ENCODE results near the gene WBP11. TPM values are rescaled to one million over a fixed set of nuclear protein-coding genes. Genes with fewer than 3 reads are reported as not detected.

The WBP11 gene
- total and polyA plus RNA-seq, 2 of the 13 experiments (the other 11 are each of a cell fraction or from before 2014, with no cell fraction given): 7.6 to 31.0 TPM

DNA sequence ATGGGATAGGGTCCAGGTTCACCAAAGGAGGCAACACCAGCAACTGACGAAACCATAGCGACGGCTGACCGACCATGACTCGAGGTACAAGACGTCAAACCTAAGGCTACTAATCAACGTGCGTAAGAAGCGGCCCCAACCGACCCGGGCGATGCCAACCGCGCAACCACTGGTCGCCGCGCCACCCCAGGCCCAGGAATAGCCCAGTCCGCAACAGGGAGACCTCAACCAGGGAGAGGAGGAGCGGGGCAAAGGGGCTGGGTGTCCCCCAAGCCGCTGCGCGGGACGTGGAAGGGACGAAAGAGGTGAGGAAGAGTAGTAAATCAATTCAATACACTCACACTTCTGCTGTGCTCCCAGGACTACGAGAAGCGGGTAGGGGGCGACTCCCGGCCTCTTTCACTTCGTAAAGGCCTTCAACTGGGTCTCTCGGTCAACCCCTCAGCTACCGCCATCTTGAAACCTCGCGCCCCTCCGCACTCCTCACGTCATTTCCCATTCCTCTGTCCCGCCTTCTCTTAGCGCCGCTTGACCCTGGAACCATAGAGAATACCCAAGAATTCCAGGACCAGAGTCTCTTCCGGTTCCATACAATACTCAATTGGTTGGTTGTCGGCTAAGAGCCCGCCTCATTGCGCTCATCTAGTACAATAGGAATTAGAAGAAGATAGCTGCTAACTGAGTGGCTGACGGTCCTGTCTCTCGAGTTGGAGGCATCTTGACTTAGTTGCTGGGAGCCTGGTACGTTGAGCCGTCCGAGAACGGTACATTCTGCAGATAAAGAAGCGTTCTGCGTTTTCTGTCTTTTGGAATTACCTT lies at the start of gene WBP11, which contains the start of gene C12orf60 (continued):
- TF ChIP-seq, protein P1, sequence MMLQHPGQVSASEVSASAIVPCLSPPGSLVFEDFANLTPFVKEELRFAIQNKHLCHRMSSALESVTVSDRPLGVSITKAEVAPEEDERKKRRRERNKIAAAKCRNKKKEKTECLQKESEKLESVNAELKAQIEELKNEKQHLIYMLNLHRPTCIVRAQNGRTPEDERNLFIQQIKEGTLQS (CRISPR knock-in tag; IDR thresholded peaks at IDR 0.05): no peak
- TF ChIP-seq, protein P2, sequence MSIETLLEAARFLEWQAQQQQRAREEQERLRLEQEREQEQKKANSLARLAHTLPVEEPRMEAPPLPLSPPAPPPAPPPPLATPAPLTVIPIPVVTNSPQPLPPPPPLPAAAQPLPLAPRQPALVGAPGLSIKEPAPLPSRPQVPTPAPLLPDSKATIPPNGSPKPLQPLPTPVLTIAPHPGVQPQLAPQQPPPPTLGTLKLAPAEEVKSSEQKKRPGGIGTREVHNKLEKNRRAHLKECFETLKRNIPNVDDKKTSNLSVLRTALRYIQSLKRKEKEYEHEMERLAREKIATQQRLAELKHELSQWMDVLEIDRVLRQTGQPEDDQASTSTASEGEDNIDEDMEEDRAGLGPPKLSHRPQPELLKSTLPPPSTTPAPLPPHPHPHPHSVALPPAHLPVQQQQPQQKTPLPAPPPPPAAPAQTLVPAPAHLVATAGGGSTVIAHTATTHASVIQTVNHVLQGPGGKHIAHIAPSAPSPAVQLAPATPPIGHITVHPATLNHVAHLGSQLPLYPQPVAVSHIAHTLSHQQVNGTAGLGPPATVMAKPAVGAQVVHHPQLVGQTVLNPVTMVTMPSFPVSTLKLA (IDR thresholded peaks at IDR 0.05): no peak
- no peak for TF ChIP-seq NR2F6 (IDR thresholded peaks at IDR 0.05)
- no peak for TF ChIP-seq NR2F6 (CRISPR knock-in tag; IDR thresholded peaks at IDR 0.05)
- TF ChIP-seq, protein P3, sequence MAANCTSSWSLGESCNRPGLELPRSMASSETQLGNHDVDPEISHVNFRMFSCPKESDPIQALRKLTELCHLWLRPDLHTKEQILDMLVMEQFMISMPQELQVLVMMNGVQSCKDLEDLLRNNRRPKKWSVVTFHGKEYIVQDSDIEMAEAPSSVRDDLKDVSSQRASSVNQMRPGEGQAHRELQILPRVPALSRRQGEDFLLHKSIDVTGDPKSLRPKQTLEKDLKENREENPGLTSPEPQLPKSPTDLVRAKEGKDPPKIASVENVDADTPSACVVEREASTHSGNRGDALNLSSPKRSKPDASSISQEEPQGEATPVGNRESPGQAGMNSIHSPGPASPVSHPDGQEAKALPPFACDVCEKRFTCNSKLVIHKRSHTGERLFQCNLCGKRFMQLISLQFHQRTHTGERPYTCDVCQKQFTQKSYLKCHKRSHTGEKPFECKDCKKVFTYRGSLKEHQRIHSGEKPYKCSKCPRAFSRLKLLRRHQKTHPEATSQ (CRISPR knock-in tag; IDR thresholded peaks at IDR 0.05; ENCODE audit: borderline replicate concordance): no peak

DNA sequence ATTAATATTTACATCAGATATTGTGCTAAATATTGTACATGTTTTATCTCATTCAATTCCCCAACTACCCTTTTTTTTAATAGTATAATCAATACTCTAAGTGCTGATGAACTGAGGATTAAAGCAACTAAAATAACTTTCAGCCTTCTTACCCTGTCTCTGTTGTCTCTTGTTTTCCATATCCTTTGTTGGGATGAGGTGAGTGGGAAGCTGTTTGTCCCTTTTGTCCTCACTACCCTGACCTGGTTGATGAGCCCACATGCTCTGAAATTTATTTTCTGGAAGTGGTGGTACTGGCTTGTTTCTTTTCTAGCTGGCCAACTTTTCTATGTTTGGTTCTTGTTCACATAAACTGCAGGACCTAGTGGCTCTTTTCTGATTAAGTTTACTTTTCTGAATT lies 49.6 kb upstream of the WBP11 start:
- no peaks in the 10 kb centered on the region for H3K79me2 ChIP-seq (ENCODE audit: insufficient read depth, low read length)
- H3K4me1 ChIP-seq (ENCODE audit: insufficient read depth, low read length): peaks cover 10% of the 10 kb centered on the region
- H3K9ac ChIP-seq (ENCODE audit: insufficient read depth, low read depth, low read length): no peak overlapping the region
- H3K36me3 ChIP-seq (replicated peaks in 1 of 2; ENCODE audit: control insufficient read depth in 1 of 2, insufficient read depth in 2 of 2, low read length in 2 of 2): no peaks in the 10 kb centered on the region
- H3K27me3 ChIP-seq (ENCODE audit: control insufficient read depth in 1 of 2, insufficient read depth in 2 of 2, low read length in 2 of 2): no peaks in the 10 kb centered on the region
- ChIA-PET CTCF (ENCODE audit: low intra/inter-chr PET ratio, low total read pairs) (no interaction called here), POLR2A (no interaction called here)
- no peak overlapping the region for H3K4me2 ChIP-seq (ENCODE audit: low read depth, low read length)
- ATAC-seq (no peak), FAIRE-seq (no peak), DNase-seq (ENCODE audit: low spot score) (no peak)
- H4K20me1 ChIP-seq (ENCODE audit: insufficient read depth, low read length): no peaks in the 10 kb centered on the region
- no peak overlapping the region for H2AFZ ChIP-seq (ENCODE audit: low read length)
- no TSS peak for BruUV-seq (replicated peaks)
- no peaks in the 10 kb centered on the region for H3K9me3 ChIP-seq (ENCODE audit: low read length)
- no peak overlapping the region for H3K27ac ChIP-seq (ENCODE audit: extremely low read length, insufficient read depth, low read length)
- no peak overlapping the region for H3K4me3 ChIP-seq (replicated peaks in 1 of 3; ENCODE audit: insufficient read depth in 1 of 3, low read depth in 2 of 3, low read length in 3 of 3)
- intact Hi-C loops (cut with micrococcal nuclease; ENCODE audit: unreplicated experiment): no loop called here
- in situ Hi-C loops (cut with HindIII; ENCODE audit: extremely low pct_ligation_motif_present, low pct_unique_long_range_greater_than_20kb): no loop called here
- TF ChIP-seq, protein P4, sequence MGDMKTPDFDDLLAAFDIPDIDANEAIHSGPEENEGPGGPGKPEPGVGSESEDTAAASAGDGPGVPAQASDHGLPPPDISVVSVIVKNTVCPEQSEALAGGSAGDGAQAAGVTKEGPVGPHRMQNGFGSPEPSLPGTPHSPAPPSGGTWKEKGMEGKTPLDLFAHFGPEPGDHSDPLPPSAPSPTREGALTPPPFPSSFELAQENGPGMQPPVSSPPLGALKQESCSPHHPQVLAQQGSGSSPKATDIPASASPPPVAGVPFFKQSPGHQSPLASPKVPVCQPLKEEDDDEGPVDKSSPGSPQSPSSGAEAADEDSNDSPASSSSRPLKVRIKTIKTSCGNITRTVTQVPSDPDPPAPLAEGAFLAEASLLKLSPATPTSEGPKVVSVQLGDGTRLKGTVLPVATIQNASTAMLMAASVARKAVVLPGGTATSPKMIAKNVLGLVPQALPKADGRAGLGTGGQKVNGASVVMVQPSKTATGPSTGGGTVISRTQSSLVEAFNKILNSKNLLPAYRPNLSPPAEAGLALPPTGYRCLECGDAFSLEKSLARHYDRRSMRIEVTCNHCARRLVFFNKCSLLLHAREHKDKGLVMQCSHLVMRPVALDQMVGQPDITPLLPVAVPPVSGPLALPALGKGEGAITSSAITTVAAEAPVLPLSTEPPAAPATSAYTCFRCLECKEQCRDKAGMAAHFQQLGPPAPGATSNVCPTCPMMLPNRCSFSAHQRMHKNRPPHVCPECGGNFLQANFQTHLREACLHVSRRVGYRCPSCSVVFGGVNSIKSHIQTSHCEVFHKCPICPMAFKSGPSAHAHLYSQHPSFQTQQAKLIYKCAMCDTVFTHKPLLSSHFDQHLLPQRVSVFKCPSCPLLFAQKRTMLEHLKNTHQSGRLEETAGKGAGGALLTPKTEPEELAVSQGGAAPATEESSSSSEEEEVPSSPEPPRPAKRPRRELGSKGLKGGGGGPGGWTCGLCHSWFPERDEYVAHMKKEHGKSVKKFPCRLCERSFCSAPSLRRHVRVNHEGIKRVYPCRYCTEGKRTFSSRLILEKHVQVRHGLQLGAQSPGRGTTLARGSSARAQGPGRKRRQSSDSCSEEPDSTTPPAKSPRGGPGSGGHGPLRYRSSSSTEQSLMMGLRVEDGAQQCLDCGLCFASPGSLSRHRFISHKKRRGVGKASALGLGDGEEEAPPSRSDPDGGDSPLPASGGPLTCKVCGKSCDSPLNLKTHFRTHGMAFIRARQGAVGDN (CRISPR knock-in tag; IDR thresholded peaks at IDR 0.05): no peak
- TF ChIP-seq HOXA5 (CRISPR knock-in tag; IDR thresholded peaks at IDR 0.05): no peak
- TF ChIP-seq TGIF2 (CRISPR knock-in tag; IDR thresholded peaks at IDR 0.05): no peak
- TF ChIP-seq FOXA3 (CRISPR knock-in tag; IDR thresholded peaks at IDR 0.05): no peak
- no peak for TF ChIP-seq ZBTB20 (CRISPR knock-in tag; IDR thresholded peaks at IDR 0.05; ENCODE audit: borderline replicate concordance, low read depth)
- no peak for TF ChIP-seq WIZ (CRISPR knock-in tag; IDR thresholded peaks at IDR 0.05)
- no peak for TF ChIP-seq LCORL (IDR thresholded peaks at IDR 0.05)
- TF ChIP-seq LCORL (CRISPR knock-in tag; IDR thresholded peaks at IDR 0.05): no peak
- no peak for TF ChIP-seq TAF15 (IDR thresholded peaks at IDR 0.05; ENCODE audit: low read depth, low read length, poor library complexity, severe bottlenecking)
- no peak for TF ChIP-seq ZNF563 (CRISPR knock-in tag; IDR thresholded peaks at IDR 0.05)
- TF ChIP-seq, protein P5, sequence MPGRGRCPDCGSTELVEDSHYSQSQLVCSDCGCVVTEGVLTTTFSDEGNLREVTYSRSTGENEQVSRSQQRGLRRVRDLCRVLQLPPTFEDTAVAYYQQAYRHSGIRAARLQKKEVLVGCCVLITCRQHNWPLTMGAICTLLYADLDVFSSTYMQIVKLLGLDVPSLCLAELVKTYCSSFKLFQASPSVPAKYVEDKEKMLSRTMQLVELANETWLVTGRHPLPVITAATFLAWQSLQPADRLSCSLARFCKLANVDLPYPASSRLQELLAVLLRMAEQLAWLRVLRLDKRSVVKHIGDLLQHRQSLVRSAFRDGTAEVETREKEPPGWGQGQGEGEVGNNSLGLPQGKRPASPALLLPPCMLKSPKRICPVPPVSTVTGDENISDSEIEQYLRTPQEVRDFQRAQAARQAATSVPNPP (CRISPR knock-in tag; IDR thresholded peaks at IDR 0.05): no peak
